Mammary epithelial cell (primary cell): ENCODE results near the gene RTKN2.

ENCODE experiments used
- CTCF ChIP-seq, 2 donors: IDR thresholded peaks in 1 of 2; conservative IDR thresholded peaks in 1 of 2; 2 replicates each; pipeline ENCODE4 v1.5.1; 2011 to 2012; ENCODE audit warnings: inconsistent platforms in 2 of 2, low read length in 2 of 2, mild to moderate bottlenecking in 2 of 2, control low read depth in 1 of 2, low read depth in 1 of 2; ENCODE audit not compliant: insufficient read depth in 1 of 2; ENCODE audit errors: extremely low read depth in 1 of 2
- EZH2 ChIP-seq: IDR thresholded peaks from 2 replicates; pipeline ENCODE4 v1.6.1; 2012; ENCODE audit warnings: low read length, inconsistent platforms, borderline replicate concordance

GRCh38 chr10:62159351-62159750, 109.3 kb downstream of the RTKN2 start:
- TF ChIP-seq CTCF (conservative IDR thresholded peaks at IDR 0.05 in 1 of 2, IDR thresholded peaks at IDR 0.05 in 1 of 2; ENCODE audit: extremely low read depth in 1 of 2, insufficient read depth in 1 of 2, low read depth in 1 of 2, low read length in 2 of 2) (no peak), EZH2 (no peak)
